ENCODE data around the gene NEU4. TPM values are rescaled to one million over a fixed set of nuclear protein-coding genes. Genes with fewer than 3 reads are reported as not detected.

Gene NEU4
- total RNA-seq, 1 donor from 2014 or later, result 0.09 TPM

DNA sequence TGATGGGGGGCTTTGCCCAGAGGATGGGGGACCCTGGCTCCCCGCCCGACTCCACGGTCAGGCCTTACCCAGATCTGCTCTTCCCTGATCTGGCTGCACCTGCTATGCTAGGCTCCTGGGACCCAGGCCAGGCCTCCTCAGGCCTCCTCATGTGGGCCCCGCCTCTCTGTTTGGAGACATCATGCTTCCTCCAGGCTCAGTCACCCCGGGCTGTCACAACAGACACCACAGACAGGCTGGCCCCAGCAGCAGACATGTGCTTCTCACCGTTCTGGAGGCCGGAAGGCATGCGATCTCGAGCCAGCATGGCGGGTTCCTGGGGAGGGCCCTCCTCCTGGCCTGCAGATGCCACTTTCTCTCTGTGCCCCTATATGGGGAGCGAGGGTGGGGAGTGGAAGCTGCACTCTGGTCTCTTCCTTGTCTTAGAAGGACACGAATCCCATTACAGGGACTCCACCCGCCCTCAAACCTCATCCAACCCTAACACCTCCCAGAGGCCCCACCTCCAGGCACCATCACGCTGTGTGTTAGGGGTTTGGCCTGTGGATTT, 10.8 kb upstream of the NEU4 start:
- no peaks in the 10 kb centered on the region for H3K4me1 Mint-ChIP-seq (ENCODE audit: low read depth, unreplicated experiment)
- H4K20me1 ChIP-seq (ENCODE audit: insufficient read depth, low read length), result no peaks in the 10 kb centered on the region
- no peak overlapping the region for H3K4me3 ChIP-seq (ENCODE audit: insufficient read depth, low read depth, low read length)
- H3K4me2 ChIP-seq (ENCODE audit: low read length), result no peak overlapping the region
- no peak for DNase-seq (ENCODE audit: low read depth)
- peaks cover under 1% of the 10 kb centered on the region for H3K4me1 ChIP-seq (ENCODE audit: insufficient read depth, low read length)
- no peaks in the 10 kb centered on the region for H3K36me3 ChIP-seq (ENCODE audit: insufficient read depth, low read length)
- TF ChIP-seq, protein P1, sequence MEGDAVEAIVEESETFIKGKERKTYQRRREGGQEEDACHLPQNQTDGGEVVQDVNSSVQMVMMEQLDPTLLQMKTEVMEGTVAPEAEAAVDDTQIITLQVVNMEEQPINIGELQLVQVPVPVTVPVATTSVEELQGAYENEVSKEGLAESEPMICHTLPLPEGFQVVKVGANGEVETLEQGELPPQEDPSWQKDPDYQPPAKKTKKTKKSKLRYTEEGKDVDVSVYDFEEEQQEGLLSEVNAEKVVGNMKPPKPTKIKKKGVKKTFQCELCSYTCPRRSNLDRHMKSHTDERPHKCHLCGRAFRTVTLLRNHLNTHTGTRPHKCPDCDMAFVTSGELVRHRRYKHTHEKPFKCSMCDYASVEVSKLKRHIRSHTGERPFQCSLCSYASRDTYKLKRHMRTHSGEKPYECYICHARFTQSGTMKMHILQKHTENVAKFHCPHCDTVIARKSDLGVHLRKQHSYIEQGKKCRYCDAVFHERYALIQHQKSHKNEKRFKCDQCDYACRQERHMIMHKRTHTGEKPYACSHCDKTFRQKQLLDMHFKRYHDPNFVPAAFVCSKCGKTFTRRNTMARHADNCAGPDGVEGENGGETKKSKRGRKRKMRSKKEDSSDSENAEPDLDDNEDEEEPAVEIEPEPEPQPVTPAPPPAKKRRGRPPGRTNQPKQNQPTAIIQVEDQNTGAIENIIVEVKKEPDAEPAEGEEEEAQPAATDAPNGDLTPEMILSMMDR (IDR thresholded peaks at IDR 0.05; ENCODE audit: insufficient read depth, low read depth, low read length), result no peak
- no peak for TF ChIP-seq EZH2 (IDR thresholded peaks at IDR 0.05; ENCODE audit: insufficient read depth, low read length)
- H3K27me3 ChIP-seq (ENCODE audit: insufficient read depth, low read length), result peaks cover 3% of the 10 kb centered on the region
- no peak overlapping the region for H3K9ac ChIP-seq (ENCODE audit: low read length)
- H3K27ac Mint-ChIP-seq (ENCODE audit: unreplicated experiment), result no peak overlapping the region
- H3K27me3 Mint-ChIP-seq (ENCODE audit: low read depth, unreplicated experiment), result peaks cover 33% of the 10 kb centered on the region
- H3K79me2 ChIP-seq (ENCODE audit: insufficient read depth, low read length), result no peaks in the 10 kb centered on the region
- no peak overlapping the region for H2AFZ ChIP-seq (ENCODE audit: low read depth, low read length)
- H3K36me3 Mint-ChIP-seq (ENCODE audit: low read depth, unreplicated experiment), result peaks cover 9% of the 10 kb centered on the region
- no peak for FAIRE-seq
- H3K9me3 Mint-ChIP-seq (ENCODE audit: unreplicated experiment), result peaks cover 6% of the 10 kb centered on the region
- no peak overlapping the region for H3K4me3 Mint-ChIP-seq (ENCODE audit: unreplicated experiment)
- no peak overlapping the region for H3K27ac ChIP-seq (ENCODE audit: low read depth, low read length)
- no peaks in the 10 kb centered on the region for H3K9me3 ChIP-seq (ENCODE audit: insufficient read depth, low read depth, low read length)

DNA sequence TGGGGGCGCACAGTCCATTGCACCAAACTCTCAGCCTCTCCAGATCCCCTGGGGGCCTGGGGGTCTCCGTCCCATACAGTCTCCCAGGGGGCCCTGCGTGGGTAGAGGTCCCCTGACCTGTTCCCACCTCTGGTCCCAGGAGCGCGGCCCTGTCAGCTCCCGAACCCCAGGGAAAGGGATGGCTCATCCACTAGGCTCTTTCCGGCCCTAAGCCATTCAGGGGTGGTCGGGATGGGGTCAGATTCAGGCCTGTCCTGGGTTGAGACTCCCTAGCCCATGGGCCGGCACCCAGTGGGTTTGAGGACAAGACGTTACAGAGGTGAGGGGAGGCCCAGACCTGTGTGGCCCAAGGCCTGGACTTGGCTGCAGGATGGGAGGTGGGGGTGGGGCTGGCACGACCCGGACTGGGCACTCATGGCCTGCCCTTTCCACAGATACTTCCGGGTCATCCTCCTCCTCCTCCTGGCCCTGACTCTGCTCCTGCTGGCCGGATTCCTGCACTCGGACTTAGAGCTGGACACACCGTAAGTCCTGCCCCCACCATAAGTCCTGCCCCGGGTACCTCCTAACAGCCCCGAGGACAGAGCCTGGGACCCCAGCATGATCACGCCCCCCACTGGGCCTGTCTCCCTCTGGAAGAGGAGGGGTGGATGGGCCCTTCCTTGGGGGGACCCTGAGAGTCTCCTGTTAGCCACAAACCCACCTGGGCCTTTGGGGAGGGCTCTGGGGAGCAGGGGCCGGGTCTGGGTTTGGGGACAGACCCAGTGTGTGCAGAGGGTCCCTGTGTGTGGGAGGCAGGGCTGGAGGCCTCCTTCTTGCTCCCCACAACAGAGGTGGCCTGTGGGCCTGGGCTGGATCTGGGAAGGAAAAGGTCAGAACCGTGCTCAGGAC, 10.1 kb upstream of the NEU4 start:
- no peak for DNase-seq (ENCODE audit: low read depth)
- Histone ChIP-seq H2AFZ (ENCODE audit: low read depth, low read length) (no peak overlapping the region), H4K20me1 (ENCODE audit: insufficient read depth, low read length) (no peaks in the 10 kb centered on the region), H3K79me2 (ENCODE audit: insufficient read depth, low read length) (no peaks in the 10 kb centered on the region), H3K36me3 (ENCODE audit: insufficient read depth, low read length) (no peaks in the 10 kb centered on the region), H3K27ac (ENCODE audit: low read depth, low read length) (no peak overlapping the region), H3K4me3 (ENCODE audit: insufficient read depth, low read depth, low read length) (no peak overlapping the region), H3K9me3 (ENCODE audit: insufficient read depth, low read depth, low read length) (no peaks in the 10 kb centered on the region), H3K4me1 (ENCODE audit: insufficient read depth, low read length) (peaks cover 8% of the 10 kb centered on the region), H3K9ac (ENCODE audit: low read length) (no peak overlapping the region), H3K27me3 (ENCODE audit: insufficient read depth, low read length) (peaks cover 3% of the 10 kb centered on the region), H3K4me2 (ENCODE audit: low read length) (no peak overlapping the region)
- Mint-ChIP-seq H3K36me3 (ENCODE audit: low read depth, unreplicated experiment) (peaks cover 8% of the 10 kb centered on the region), H3K27ac (ENCODE audit: unreplicated experiment) (no peak overlapping the region), H3K4me3 (ENCODE audit: unreplicated experiment) (no peak overlapping the region), H3K27me3 (ENCODE audit: low read depth, unreplicated experiment) (peaks cover 35% of the 10 kb centered on the region), H3K9me3 (ENCODE audit: unreplicated experiment) (no peaks in the 10 kb centered on the region), H3K4me1 (ENCODE audit: low read depth, unreplicated experiment) (no peaks in the 10 kb centered on the region)
- FAIRE-seq, result no peak
- TF ChIP-seq EZH2 (IDR thresholded peaks at IDR 0.05; ENCODE audit: insufficient read depth, low read length), result no peak
- TF ChIP-seq, protein P1 (IDR thresholded peaks at IDR 0.05; ENCODE audit: insufficient read depth, low read depth, low read length), result no peak

All from astrocyte (in vitro differentiated cells and primary cell).